ENCODE data around the gene TOPAZ1. TPM values are rescaled to one million over a fixed set of nuclear protein-coding genes. Genes with fewer than 3 reads are reported as not detected.

TOPAZ1 gene
- total and polyA plus RNA-seq, 2 of the 13 experiments (the other 11 are each of a cell fraction or from before 2014, with no cell fraction given) = not detected

GRCh38 chr3:44359146-44359751 lies 117.6 kb downstream of the TOPAZ1 start (continued):
- peak; percentile 97 for TF ChIP-seq PAXIP1 (CRISPR knock-in tag; conservative IDR thresholded peaks at IDR 0.05)
- no peak for TF ChIP-seq MAFG (CRISPR knock-in tag; IDR thresholded peaks at IDR 0.05)
- no peak for TF ChIP-seq ZSCAN22 (CRISPR knock-in tag; IDR thresholded peaks at IDR 0.05)
- TF ChIP-seq ZNF609 (CRISPR knock-in tag; IDR thresholded peaks at IDR 0.05; ENCODE audit: borderline replicate concordance) = peak; percentile 96
- TF ChIP-seq ZNF512B (CRISPR knock-in tag; IDR thresholded peaks at IDR 0.05; ENCODE audit: borderline replicate concordance) = peak; percentile 82; the same call in 1 of the 2 replicates
- peak; percentile 94 for TF ChIP-seq SALL1 (CRISPR knock-in tag; IDR thresholded peaks at IDR 0.05)
- peak; percentile 82 for TF ChIP-seq ISL2 (CRISPR knock-in tag; IDR thresholded peaks at IDR 0.05)
- TF ChIP-seq ZNF101 (CRISPR knock-in tag; IDR thresholded peaks at IDR 0.05; ENCODE audit: borderline replicate concordance, low read depth) = no peak
- peak; percentile 77 for TF ChIP-seq ZNF792 (CRISPR knock-in tag; IDR thresholded peaks at IDR 0.05)
- TF ChIP-seq NFKBIZ (CRISPR knock-in tag; IDR thresholded peaks at IDR 0.05) = peak; percentile 46; the same call in 1 of the 2 replicates
- TF ChIP-seq ZNF83 (CRISPR knock-in tag; IDR thresholded peaks at IDR 0.05; ENCODE audit: borderline replicate concordance) = no peak
- peak; percentile 62; the same call in 1 of the 2 replicates for TF ChIP-seq ZFP1 (CRISPR knock-in tag; IDR thresholded peaks at IDR 0.05)
- TF ChIP-seq GFI1 (CRISPR knock-in tag; IDR thresholded peaks at IDR 0.05; ENCODE audit: borderline replicate concordance) = peak; percentile 100
- TF ChIP-seq FOXO4 (CRISPR knock-in tag; conservative IDR thresholded peaks at IDR 0.05) = no peak
- TF ChIP-seq SIX4 (CRISPR knock-in tag; IDR thresholded peaks at IDR 0.05) = peak; percentile 56; the same call in 1 of the 2 replicates

Data from HepG2 (cell line).